ENCODE measurements around the gene TMEM63A.

DNA sequence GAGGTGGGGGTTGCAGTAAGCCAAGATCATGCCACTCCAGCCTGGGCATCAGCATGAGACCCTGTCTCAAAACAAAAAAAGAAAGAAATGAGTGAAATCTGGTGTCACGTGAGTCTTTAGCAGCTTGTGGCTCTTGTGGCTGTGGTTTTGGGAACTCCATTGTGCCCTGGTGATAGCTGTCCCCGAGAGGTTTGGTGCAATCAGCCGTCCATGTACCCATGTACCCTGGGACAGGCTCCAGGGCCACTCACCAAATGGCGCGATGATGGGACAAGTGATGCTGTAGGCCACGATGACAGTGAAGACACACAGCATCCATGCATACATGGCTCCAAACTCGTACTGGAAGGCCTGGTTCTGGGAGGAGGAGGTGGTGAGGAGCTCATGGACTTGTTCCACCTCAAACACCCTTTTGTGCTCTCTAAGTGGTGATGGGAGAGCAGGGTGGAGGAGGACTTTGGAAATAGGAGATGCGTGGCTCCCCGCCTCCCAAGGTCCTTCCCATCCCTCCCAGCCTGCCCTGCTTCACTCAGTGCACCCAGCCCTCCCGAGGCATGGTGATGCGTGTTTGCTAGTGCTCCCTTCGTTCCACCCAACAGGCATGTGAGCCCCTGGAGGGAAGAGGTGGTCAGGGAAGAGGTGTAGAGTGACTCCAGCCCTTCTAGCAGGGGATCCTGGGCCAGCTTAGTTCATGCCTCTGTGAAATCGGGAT, 29.6 kb downstream of the TMEM63A start:
- no peak for TF ChIP-seq CTCF (IDR thresholded peaks at IDR 0.05)
- no peak for TF ChIP-seq POLR2A (IDR thresholded peaks at IDR 0.05)
